ENCODE data around the gene AADACL3.

DNA sequence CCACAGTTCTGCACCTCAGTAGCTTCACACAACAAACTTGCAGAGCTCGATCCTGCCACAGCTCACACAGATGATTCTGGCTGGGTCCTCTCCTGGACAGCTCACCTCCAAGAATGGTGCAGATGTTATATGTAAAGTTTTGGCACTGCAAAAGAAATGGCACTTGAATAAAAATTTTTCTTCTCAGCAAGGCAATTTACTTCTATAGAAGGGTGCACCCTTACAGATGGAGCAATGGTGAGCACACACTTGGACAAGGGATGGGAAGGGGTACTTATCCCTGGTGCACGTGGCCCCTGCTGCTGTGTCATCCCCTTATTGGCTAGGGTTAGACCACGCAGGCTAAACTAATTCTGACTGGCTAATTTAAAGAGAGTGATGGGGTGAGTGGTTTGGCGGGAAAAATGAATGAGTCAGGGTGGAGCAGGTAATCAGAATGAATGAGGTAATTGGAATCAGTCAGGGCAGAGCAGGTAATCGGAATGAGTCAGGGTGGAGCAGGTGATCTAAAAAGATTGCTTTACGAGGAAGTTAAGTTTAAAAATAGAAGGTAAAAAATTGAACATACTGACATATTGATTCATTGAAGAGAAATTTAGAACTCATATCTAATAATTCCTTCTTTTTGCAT is 12.0 kb upstream of the AADACL3 start:
- TF ChIP-seq POLR2AphosphoS5 (IDR thresholded peaks at IDR 0.05) (no peak), CTCF (IDR thresholded peaks at IDR 0.05) (no peak)

All from gastroesophageal sphincter (tissue), 3 donors.